GM12878 (cell line): ENCODE data around the gene SNCAIP. TPM values are rescaled to one million over a fixed set of nuclear protein-coding genes. Genes with fewer than 3 reads are reported as not detected.

Experiments
- ATAC-seq: fragments of 200-7000 bp; cut with Tn5 transposase; 3 replicates; pipeline ENCODE4 v1.9.1; 2020; ENCODE audit warnings: mild to moderate bottlenecking, moderate library complexity
- BruUV-seq: library from RNA; stranded (reverse); fragments of 400-500 nt; replicated peaks from 2 replicates; lab custom pipeline; 2021; lab: Mats Ljungman, UMichigan
- CTCF ChIA-PET: fragments of 300-600 bp; sonication (Branson Sonifier 250); formaldehyde crosslinking; extraction: SDS; loops from one replicate; lab custom pipeline; 2021; ENCODE audit warnings: inconsistent platforms; lab: Yijun Ruan, JAX
- POLR2A ChIA-PET: fragments of 350-600 bp; formaldehyde crosslinking; extraction: SDS; loops from one replicate; lab custom pipeline; 2021; ENCODE audit warnings: inconsistent platforms; lab: Charles Lee
- RAD21 ChIA-PET: fragments of 300-600 bp; sonication (Branson Sonifier 250); formaldehyde crosslinking; loops from one replicate; lab custom pipeline; 2023; ENCODE audit warnings: antibody characterized with exemption; ENCODE audit not compliant: unreplicated experiment; lab: Charles Lee
- SMC1A ChIA-PET: fragments of 300-600 bp; sonication (Branson Sonifier 250); formaldehyde crosslinking; loops from one replicate; lab custom pipeline; 2023; ENCODE audit not compliant: unreplicated experiment, uncharacterized antibody; lab: Charles Lee
- DNase-seq: peaks from one replicate; pipeline ENCODE4 v3.0.0-alpha.2; 2011; ENCODE audit warnings: low read depth, low spot score
- FAIRE-seq: peaks from 3 replicates; lab custom pipeline; 2011; peaks lifted over from hg19 to GRCh38; lab: Jason Lieb, UNC
- H2AFZ ChIP-seq: 2 replicates; pipeline ENCODE4 v1.6.0; 2011; ENCODE audit warnings: low read depth, low read length, control low read depth; ENCODE audit not compliant: control insufficient read depth
- H3K27ac ChIP-seq: 2 replicates; pipeline ENCODE4 v1.5.1; 2011; ENCODE audit warnings: control low read depth; ENCODE audit not compliant: control insufficient read depth, insufficient read depth
- H3K27me3 ChIP-seq, 2 experiments: replicated peaks in 1 of 2; 2 replicates each; pipeline versions ENCODE4 v1.6.0 to v1.6.1; 2011; ENCODE audit warnings: low read length in 1 of 2; ENCODE audit not compliant: control insufficient read depth in 2 of 2, insufficient read depth in 2 of 2
- H3K36me3 ChIP-seq, 2 experiments: 2 replicates each; pipeline ENCODE4 v1.5.1; 2011; ENCODE audit warnings: low read length in 1 of 2; ENCODE audit not compliant: control insufficient read depth in 2 of 2, insufficient read depth in 2 of 2
- H3K4me1 ChIP-seq: 2 replicates; pipeline ENCODE4 v1.6.1; 2011; ENCODE audit warnings: mild to moderate bottlenecking, low read length, moderate library complexity, mixed read lengths; ENCODE audit not compliant: control insufficient read depth, insufficient read depth
- H3K4me2 ChIP-seq: 2 replicates; pipeline ENCODE4 v1.6.0; 2011; ENCODE audit warnings: control low read depth; ENCODE audit not compliant: control insufficient read depth, insufficient read depth
- H3K4me3 ChIP-seq: fragments of 200-600 bp; sonication (generic); 2 replicates; pipeline ENCODE4 v1.5.1; 2016
- H3K79me2 ChIP-seq: 2 replicates; pipeline ENCODE4 v1.6.0; 2011; ENCODE audit warnings: low read length; ENCODE audit not compliant: control insufficient read depth, insufficient read depth
- H3K9ac ChIP-seq: 2 replicates; pipeline ENCODE4 v1.8.0; 2011; ENCODE audit warnings: low read length, control low read depth, mixed read lengths; ENCODE audit not compliant: control insufficient read depth, insufficient read depth
- H3K9me3 ChIP-seq: replicated peaks from 3 replicates; pipeline ENCODE4 v1.5.1; 2011; ENCODE audit warnings: mild to moderate bottlenecking, low read length; ENCODE audit not compliant: control insufficient read depth, insufficient read depth
- H4K20me1 ChIP-seq: 2 replicates; pipeline ENCODE4 v1.6.0; 2011; ENCODE audit not compliant: control insufficient read depth, insufficient read depth
- BACH1 ChIP-seq: fragments of 450-650 bp; IDR thresholded peaks from 2 replicates; pipeline ENCODE4 v1.6.1; 2017; ENCODE audit warnings: mild to moderate bottlenecking, borderline replicate concordance
- BCL11A ChIP-seq: IDR thresholded peaks from 2 replicates; pipeline ENCODE4 v1.6.1; 2011; ENCODE audit warnings: low read depth, low read length
- CEBPB ChIP-seq, 2 experiments: fragments of 150-350 bp in 1 of 2; IDR thresholded peaks; 2 replicates each; pipeline ENCODE4 v1.6.1; 2012 to 2014; ENCODE audit warnings: low read depth in 2 of 2, low read length in 2 of 2, borderline replicate concordance in 1 of 2, inconsistent platforms in 1 of 2
- CEBPZ ChIP-seq: fragments of 150-350 bp; IDR thresholded peaks from 2 replicates; pipeline ENCODE4 v1.6.1; 2016; ENCODE audit warnings: low read depth, low read length
- E4F1 ChIP-seq: fragments of 450-650 bp; IDR thresholded peaks from 2 replicates; pipeline ENCODE4 v1.6.1; 2018; ENCODE audit warnings: borderline replicate concordance, mild to moderate bottlenecking; ENCODE audit not compliant: partially characterized antibody
- ELK1 ChIP-seq: IDR thresholded peaks from 2 replicates; pipeline ENCODE4 v1.6.1; 2012; ENCODE audit warnings: low read depth, low read length, improper control_type of control experiment
- HDGF ChIP-seq: fragments of 450-650 bp; IDR thresholded peaks from 2 replicates; pipeline ENCODE4 v1.6.1; 2016; ENCODE audit warnings: antibody characterized with exemption
- LARP7 ChIP-seq: fragments of 450-650 bp; IDR thresholded peaks from 2 replicates; pipeline ENCODE4 v1.6.1; 2017; ENCODE audit warnings: mild to moderate bottlenecking
- NKRF ChIP-seq: fragments of 450-650 bp; conservative IDR thresholded peaks from 2 replicates; pipeline ENCODE4 v1.6.1; 2017; ENCODE audit warnings: mild to moderate bottlenecking, moderate library complexity
- RCOR1 ChIP-seq: conservative IDR thresholded peaks from 2 replicates; pipeline ENCODE4 v1.6.1; 2012; ENCODE audit warnings: low read depth, low read length, improper control_type of control experiment
- WGBS: methylation state at CpG from one replicate; pipeline ENCODE4 v1.1.6; 2016; ENCODE audit warnings: low lambda C conversion rate; ENCODE audit not compliant: insufficient replicate concordance, insufficient coverage; ENCODE audit errors: missing lambda C conversion rate; 5-methylcytosine and 5-hydroxymethylcytosine counted together
- in situ Hi-C: fragments of 300-500 bp; cut with MboI; formaldehyde crosslinking; loops from 9 replicates; pipeline ENCODE4 v1.14.3; 2018; ENCODE audit warnings: mixed read lengths
- intact Hi-C: fragments of 100-400 bp; cut with micrococcal nuclease; formaldehyde crosslinking; loops from one replicate; pipeline ENCODE4 v1.14.2; 2022; ENCODE audit not compliant: unreplicated experiment
- polyA plus RNA-seq, 11 experiments: library from polyadenylated mRNA; depleted of rRNA in 4 of 11; unstranded in 6 of 11; stranded (reverse) in 5 of 11; fragments of >200 nt; fragmentation: Nextera tagmentation in 4 of 11; fragmentation: Illumina TruSeq in 1 of 11; extraction: Ambion mirVana in 4 of 11; extraction: Trizol in 1 of 11; gene quantifications; 1 replicate in 1 of 11; 2 replicates in 10 of 11; pipeline versions ENCODE4 v1.2.1 to v1.2.3, GENCODE V29; 2011 to 2016; ENCODE audit warnings: inconsistent platforms in 2 of 11, missing spikeins in 2 of 11, low read depth in 1 of 11
- total RNA-seq, 4 experiments: library from RNA; depleted of rRNA in 3 of 4; stranded (reverse); fragments of >200 nt in 3 of 4; fragmentation: Illumina TruSeq in 1 of 4; extraction: Trizol in 1 of 4; gene quantifications; 2 replicates each; pipeline versions ENCODE4 v1.2.1 to v1.2.3, GENCODE V29; 2013 to 2021

The SNCAIP gene
- total and polyA plus RNA-seq, 10 of the 15 experiments (the other 5 are each of a cell fraction or from before 2014, with no cell fraction given) = 0.03 to 0.62 (median 0.16) TPM; not detected in 1

GRCh38 chr5:122444411-122444810, 132.4 kb downstream of the SNCAIP start (continued):
- TF ChIP-seq ELK1 = no peak
- TF ChIP-seq, all 136 proteins: peak for 0

GRCh38 chr5:122445070-122445469, 133.0 kb downstream of the SNCAIP start:
- H2AFZ ChIP-seq = no peak overlapping the region
- SMC1A ChIA-PET = no interaction called here
- POLR2A ChIA-PET = no interaction called here
- H3K9ac ChIP-seq = no peak overlapping the region
- H3K79me2 ChIP-seq = no peaks in the 10 kb centered on the region
- WGBS = 0% methylated on average over 1 of the region's 1 CpG
- intact Hi-C loops = no loop called here
- no TSS peak for BruUV-seq
- ATAC-seq = no peak
- H3K27me3 ChIP-seq = no peaks in the 10 kb centered on the region
- DNase-seq = no peak
- FAIRE-seq = no peak
- no peak overlapping the region for H3K4me3 ChIP-seq
- H3K27ac ChIP-seq = no peak overlapping the region
- no peaks in the 10 kb centered on the region for H3K4me1 ChIP-seq
- no peaks in the 10 kb centered on the region for H3K36me3 ChIP-seq
- H3K9me3 ChIP-seq = no peaks in the 10 kb centered on the region
- TF ChIP-seq CEBPB (IDR thresholded peaks at IDR 0.05; ENCODE audit: borderline replicate concordance in 1 of 2, low read depth in 2 of 2, low read length in 2 of 2) (no peak), HDGF (no peak), NKRF (no peak), BCL11A (no peak), CEBPZ (no peak), RCOR1 (no peak), BACH1 (no peak), LARP7 (no peak), E4F1 (no peak)
- no peak overlapping the region for H3K4me2 ChIP-seq
- in situ Hi-C loops = no loop called here
- CTCF ChIA-PET = no interaction called here
- RAD21 ChIA-PET = no interaction called here
- H4K20me1 ChIP-seq = no peaks in the 10 kb centered on the region
